Skeletal muscle tissue (tissue), 4 donors: ENCODE data around the gene GSDME. TPM values are rescaled to one million over a fixed set of nuclear protein-coding genes. Genes with fewer than 3 reads are reported as not detected.
"Not testable (repeated sequence)": the region's sequence is repeated elsewhere in the genome, so short reads cannot be mapped to it uniquely, and the experiment has no call there.

Source experiments
- H3K27ac ChIP-seq: one replicate; pipeline ENCODE4 v1.7.0; 2013; ENCODE audit warnings: mild to moderate bottlenecking, low read depth, low read length, inconsistent platforms
- H3K27me3 ChIP-seq, 3 donors: one replicate each; pipeline ENCODE4 v1.7.0; 2013; ENCODE audit warnings: low read length in 3 of 3; ENCODE audit not compliant: control insufficient read depth in 3 of 3, insufficient read depth in 3 of 3
- H3K36me3 ChIP-seq, 3 donors: one replicate each; pipeline ENCODE4 v1.7.0; 2013; ENCODE audit warnings: low read length in 3 of 3; ENCODE audit not compliant: control insufficient read depth in 3 of 3, insufficient read depth in 3 of 3
- H3K4me1 ChIP-seq, 3 donors: one replicate each; pipeline ENCODE4 v1.7.0; 2013; ENCODE audit warnings: low read length in 3 of 3, mild to moderate bottlenecking in 3 of 3; ENCODE audit not compliant: control insufficient read depth in 3 of 3, insufficient read depth in 3 of 3
- H3K4me3 ChIP-seq, 3 donors: one replicate each; pipeline ENCODE4 v1.7.0; 2013; ENCODE audit warnings: low read length in 3 of 3
- H3K9ac ChIP-seq, 3 donors: one replicate each; pipeline ENCODE4 v1.7.0; 2013; ENCODE audit warnings: low read length in 3 of 3, mild to moderate bottlenecking in 3 of 3, moderate library complexity in 2 of 3, low read depth in 1 of 3
- H3K9me3 ChIP-seq, 3 donors: one replicate each; pipeline ENCODE4 v1.7.0; 2013; ENCODE audit warnings: low read length in 3 of 3; ENCODE audit not compliant: control insufficient read depth in 3 of 3
- total RNA-seq: library from RNA; depleted of rRNA; stranded (reverse); fragments of >200 nt; gene quantifications from one replicate; pipeline ENCODE4 v1.2.3, GENCODE V29; 2014
- donor health status: Osteomylitis.

Gene GSDME
- 11.0 TPM for total RNA-seq

- Histone ChIP-seq H3K9me3 (no peaks in the 10 kb centered on the region), H3K27ac (peak within 1 kb of the TSS; percentile 87), H3K27me3 (peaks cover 0 to 3% (median 0%) of the 10 kb centered on the region in 3 donors), H3K9ac (peak within 1 kb of the TSS; percentile 85 to 90 (median 88)), H3K4me1 (peaks cover 10 to 26% (median 11%) of the 10 kb centered on the region in 3 donors), H3K36me3 (no peaks in the 10 kb centered on the region), H3K4me3 (peak within 1 kb of the TSS; percentile 72 to 81 (median 78))
Observed at GRCh38 chr7:24757353-24758275, at the start of gene GSDME. GSDME (minus strand) TSS chr7:24757464; CDS start chr7:24749774, 7,690 bp downstream.

- Histone ChIP-seq H3K9me3 (no peaks in the 10 kb centered on the region), H3K27ac (no peak overlapping the region), H3K27me3 (no peaks in the 10 kb centered on the region), H3K9ac (no peak overlapping the region), H3K36me3 (peaks cover 0 to 5% (median 0%) of the 10 kb centered on the region in 3 donors), H3K4me3 (no peak overlapping the region), H3K4me1 (no peaks in the 10 kb centered on the region)
Observed at GRCh38 chr7:24802300-24802699, 45.0 kb upstream of the GSDME start.

- Histone ChIP-seq H3K36me3 (peaks cover 0 to 5% (median 0%) of the 10 kb centered on the region in 3 donors), H3K9ac (no peak overlapping the region), H3K27ac (no peak overlapping the region), H3K9me3 (no peaks in the 10 kb centered on the region), H3K4me1 (no peaks in the 10 kb centered on the region), H3K4me3 (no peak overlapping the region), H3K27me3 (no peaks in the 10 kb centered on the region)
Observed at GRCh38 chr7:24801883-24802282, 44.6 kb upstream of the GSDME start.

GRCh38 chr7:24800667-24801066 lies 43.4 kb upstream of the GSDME start:
- Histone ChIP-seq H3K9me3 (no peaks in the 10 kb centered on the region), H3K4me1 (no peaks in the 10 kb centered on the region), H3K9ac (no peak overlapping the region), H3K27me3 (no peaks in the 10 kb centered on the region), H3K4me3 (no peak overlapping the region), H3K27ac (no peak overlapping the region), H3K36me3 (peaks cover 0 to 2% (median 0%) of the 10 kb centered on the region in 3 donors)

GRCh38 chr7:24800073-24800472 lies 42.8 kb upstream of the GSDME start:
- Histone ChIP-seq H3K4me1 (no peaks in the 10 kb centered on the region), H3K36me3 (peaks cover 0 to 2% (median 0%) of the 10 kb centered on the region in 3 donors), H3K27ac (no peak overlapping the region), H3K9me3 (no peaks in the 10 kb centered on the region), H3K9ac (no peak overlapping the region), H3K27me3 (no peaks in the 10 kb centered on the region), H3K4me3 (no peak overlapping the region)

- Histone ChIP-seq H3K9me3 (no peaks in the 10 kb centered on the region), H3K27ac (no peak overlapping the region), H3K36me3 (peaks cover 0 to 2% (median 0%) of the 10 kb centered on the region in 3 donors), H3K27me3 (no peaks in the 10 kb centered on the region), H3K9ac (no peak overlapping the region), H3K4me1 (no peaks in the 10 kb centered on the region), H3K4me3 (no peak overlapping the region)
Observed at GRCh38 chr7:24799506-24799905, 42.2 kb upstream of the GSDME start.

- no peak overlapping the region for H3K9ac ChIP-seq
- no peak overlapping the region for H3K4me3 ChIP-seq
- no peaks in the 10 kb centered on the region for H3K27me3 ChIP-seq
- no peaks in the 10 kb centered on the region for H3K4me1 ChIP-seq
- no peaks in the 10 kb centered on the region for H3K36me3 ChIP-seq
- H3K27ac ChIP-seq: no peak overlapping the region
- no peaks in the 10 kb centered on the region for H3K9me3 ChIP-seq
Observed at GRCh38 chr7:24798261-24798660, 41.0 kb upstream of the GSDME start.

GRCh38 chr7:24797270-24797669 lies 40.0 kb upstream of the GSDME start:
- Histone ChIP-seq H3K9me3 (no peaks in the 10 kb centered on the region), H3K27ac (no peak overlapping the region), H3K4me3 (no peak overlapping the region), H3K9ac (no peak overlapping the region), H3K27me3 (no peaks in the 10 kb centered on the region), H3K36me3 (no peaks in the 10 kb centered on the region), H3K4me1 (no peaks in the 10 kb centered on the region)

GRCh38 chr7:24795407-24795767 lies 38.1 kb upstream of the GSDME start:
- H3K27ac ChIP-seq: no peak overlapping the region
- H3K27me3 ChIP-seq: no peaks in the 10 kb centered on the region
- no peak overlapping the region for H3K4me3 ChIP-seq
- H3K9ac ChIP-seq: no peak overlapping the region
- H3K36me3 ChIP-seq: no peaks in the 10 kb centered on the region
- no peaks in the 10 kb centered on the region for H3K4me1 ChIP-seq
- no peaks in the 10 kb centered on the region for H3K9me3 ChIP-seq

- H3K4me3 ChIP-seq, H3K4me1 ChIP-seq, H3K27me3 ChIP-seq, H3K9ac ChIP-seq, H3K27ac ChIP-seq, H3K9me3 ChIP-seq, H3K36me3 ChIP-seq: not testable (repeated sequence)
Observed at GRCh38 chr7:24794751-24795406, 37.6 kb upstream of the GSDME start.
